IPS DF 19.7 (cell line): Measurements from ENCODE around the gene FCRL1.

Source experiments
- DNase-seq: peaks from one replicate; pipeline ENCODE4 v3.0.0-alpha.2; 2013; ENCODE audit warnings: low read depth, low spot score

Gene FCRL1, protein sequence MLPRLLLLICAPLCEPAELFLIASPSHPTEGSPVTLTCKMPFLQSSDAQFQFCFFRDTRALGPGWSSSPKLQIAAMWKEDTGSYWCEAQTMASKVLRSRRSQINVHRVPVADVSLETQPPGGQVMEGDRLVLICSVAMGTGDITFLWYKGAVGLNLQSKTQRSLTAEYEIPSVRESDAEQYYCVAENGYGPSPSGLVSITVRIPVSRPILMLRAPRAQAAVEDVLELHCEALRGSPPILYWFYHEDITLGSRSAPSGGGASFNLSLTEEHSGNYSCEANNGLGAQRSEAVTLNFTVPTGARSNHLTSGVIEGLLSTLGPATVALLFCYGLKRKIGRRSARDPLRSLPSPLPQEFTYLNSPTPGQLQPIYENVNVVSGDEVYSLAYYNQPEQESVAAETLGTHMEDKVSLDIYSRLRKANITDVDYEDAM

DNA sequence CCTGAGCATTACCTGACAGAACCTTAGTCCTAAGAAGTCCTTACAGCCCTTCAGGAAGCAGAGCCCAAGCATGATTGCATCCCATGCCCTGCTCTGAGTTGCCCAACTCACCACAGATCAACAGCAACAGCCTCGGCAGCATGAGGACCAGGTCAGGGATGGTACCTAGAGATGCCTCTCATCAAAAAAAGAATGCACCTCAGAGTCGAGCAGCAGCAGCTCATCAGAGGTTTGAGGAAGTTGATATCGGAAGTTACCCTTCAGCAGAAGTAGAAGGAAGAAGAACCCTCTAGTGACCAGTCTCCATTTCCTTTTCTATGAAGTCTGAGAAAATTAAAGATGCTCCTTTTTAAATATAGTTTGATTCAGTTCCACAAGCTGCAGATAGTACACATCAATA, at the start of gene FCRL1:
FCRL1 (minus strand) TSS at position 225 of the 400 bp plus-strand sequence; CDS start at position 142, 83 bp downstream.
- DNase-seq: no peak

DNA sequence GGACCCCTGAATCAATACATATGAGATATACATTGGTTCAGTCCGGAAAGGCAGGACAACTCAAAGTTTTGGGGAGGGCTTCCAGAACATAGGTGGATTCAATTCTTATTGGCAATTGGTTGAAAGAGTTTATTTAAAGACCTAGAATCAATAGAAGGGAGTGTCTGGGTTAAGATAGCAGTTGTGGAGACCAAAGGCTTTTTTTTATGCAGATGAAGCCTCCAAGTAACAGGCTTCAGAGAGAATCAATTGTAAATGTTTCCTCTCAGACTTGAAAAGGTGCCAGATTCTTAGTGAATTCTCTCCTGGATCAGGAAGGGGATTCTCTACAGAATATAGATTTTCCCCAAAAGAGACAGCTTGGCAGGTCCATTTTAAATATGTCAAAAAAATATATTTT, 48.7 kb upstream of the FCRL1 start:
- no peak for DNase-seq

DNA sequence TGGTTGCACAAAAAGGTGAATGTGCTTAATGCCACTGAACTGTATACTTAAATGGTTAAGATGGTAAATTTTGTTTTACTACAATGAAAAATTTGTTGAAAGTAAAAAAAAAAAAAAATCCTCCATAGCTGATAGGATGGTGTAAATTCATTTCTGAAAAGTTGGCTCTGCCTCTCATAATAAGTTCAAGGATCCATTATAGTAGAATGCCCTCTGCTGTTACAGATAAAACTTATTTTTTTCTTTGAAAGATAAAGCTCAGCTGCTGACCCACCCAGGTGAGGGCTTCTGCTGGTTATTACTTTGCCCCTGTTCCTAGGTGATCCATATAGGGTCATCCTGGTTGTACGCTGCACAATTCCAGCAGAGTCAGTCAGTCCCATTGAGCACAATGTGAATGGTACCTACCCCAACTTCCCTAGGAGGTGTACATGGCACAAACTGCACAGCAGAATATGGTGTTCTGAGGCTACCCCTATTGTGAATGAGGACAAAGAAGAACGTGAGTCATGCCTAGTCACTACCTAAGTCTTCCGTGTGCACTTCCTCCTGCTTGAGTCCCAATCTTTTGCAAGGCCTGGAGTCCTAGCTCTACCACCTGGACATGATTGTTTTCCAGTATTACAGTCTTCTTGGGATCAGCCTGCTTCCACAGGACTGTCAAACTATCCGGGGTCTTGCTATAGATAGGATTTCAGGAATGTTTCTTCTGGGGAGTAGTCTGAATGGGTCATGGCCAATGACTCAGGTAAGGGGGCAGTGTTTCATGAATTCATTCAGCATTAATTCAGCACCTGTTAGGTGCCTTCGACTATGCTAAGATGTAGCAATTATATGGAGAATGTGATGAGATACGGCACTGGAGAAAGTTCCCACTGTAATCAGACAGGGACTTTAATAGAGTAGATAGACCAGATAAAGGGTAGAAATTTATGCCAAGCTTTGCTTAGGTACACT, 42.5 kb upstream of the FCRL1 start:
- no peak for DNase-seq

DNA sequence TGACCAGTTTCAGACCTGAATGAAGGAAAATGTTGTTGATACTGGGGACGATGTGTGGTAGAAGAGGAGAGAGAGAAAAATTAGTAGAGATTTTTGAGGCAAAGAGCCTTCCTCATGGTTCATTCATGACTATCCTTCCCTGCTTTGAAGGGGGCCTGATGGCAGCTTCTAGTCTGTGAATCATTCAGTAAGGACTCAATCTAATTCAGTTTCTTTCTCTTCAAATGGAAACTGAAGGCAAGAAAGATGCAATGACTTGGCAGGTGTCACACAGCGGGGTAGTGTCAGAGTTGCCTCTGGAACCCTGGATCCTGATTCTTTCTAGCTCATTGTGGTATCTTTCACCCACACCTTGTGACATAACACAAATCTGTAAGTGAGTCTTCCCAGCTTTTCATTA, 36.6 kb upstream of the FCRL1 start:
- DNase-seq: no peak

DNA sequence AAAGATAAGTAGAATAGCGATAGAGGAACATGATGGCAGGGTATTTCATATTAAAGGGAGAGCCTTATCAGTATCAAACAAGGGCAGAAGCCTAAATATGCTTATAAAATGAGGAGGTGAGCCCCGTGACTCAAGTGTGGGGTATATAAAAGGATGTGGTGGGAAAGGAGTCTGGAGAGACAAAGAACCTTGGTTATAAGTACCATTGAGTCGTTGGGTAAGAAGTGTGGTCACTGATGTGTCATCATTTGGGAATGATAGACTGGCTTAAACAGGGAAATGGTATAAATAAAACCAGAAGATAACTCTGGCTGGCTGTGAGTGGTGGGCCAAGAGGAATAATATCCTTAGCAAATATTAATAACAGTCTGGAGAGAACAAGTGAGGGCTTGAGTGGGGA, 32.6 kb upstream of the FCRL1 start:
- DNase-seq: no peak

DNA sequence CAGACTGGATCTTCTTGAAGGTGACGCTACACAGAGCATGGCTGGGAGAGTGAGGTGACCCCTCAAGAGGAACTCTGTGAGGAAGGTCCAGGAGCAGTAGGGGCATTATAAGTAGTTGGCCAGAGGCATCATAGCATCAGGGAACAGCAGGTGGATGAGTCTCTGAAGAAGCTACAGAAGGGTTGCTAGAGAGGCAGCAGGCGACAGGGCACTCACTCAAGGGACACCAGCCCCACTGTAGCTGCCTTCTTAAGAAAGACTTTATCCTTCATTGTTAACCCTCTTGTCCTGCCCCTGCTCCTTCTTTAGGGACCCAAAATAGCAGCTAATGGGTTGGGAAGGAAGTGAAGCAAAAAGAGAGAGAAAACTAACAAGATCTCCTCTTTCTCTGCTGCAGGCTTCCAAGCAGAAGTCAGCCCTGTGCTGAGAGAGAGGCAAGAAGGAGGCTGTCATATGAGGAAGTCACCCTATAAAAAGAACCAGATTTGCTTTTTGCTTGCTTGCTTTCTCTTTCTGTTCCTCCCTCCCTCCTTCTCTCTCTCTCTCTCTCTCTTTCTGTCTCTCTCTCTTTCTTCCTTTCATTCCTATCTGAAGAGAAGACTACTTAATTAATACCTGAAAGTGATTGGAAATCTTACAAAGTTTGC, 29.4 kb upstream of the FCRL1 start:
- DNase-seq: no peak

DNA sequence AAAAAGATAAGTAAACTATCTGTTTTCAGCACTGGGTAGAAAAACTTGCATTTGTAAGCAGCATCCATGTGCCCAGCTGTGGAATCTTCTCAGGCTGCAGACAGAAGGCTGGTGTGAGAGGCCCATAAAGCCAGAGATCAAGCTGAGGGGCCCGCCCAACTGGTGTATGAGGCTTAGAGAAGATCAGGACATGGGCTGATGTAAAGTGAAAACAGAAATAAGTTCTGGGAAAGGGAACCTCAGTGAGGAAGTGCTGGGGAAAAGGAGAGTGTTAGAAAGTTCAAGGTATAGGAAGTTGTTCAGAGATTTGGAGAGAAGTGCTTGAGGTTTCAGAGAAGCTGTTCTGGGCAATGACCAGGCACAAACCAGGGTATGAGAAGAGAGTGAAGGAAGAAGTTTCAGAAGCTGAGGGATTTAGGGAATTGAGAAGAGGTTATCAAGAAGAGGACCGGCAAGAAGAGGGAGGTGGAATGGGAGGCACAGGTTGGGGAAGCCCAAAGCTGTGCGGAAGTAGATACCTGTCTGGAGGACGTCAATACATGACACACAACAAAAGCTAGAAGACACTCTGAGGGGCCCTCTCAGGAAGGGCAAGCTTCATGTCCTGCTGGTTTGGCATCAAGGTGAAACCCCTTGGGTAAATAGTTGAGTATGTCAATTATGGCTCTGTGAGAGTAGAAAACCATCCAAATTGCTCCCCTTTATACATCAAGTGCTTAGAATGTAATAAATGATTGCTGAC, 24.3 kb upstream of the FCRL1 start:
- no peak for DNase-seq

DNA sequence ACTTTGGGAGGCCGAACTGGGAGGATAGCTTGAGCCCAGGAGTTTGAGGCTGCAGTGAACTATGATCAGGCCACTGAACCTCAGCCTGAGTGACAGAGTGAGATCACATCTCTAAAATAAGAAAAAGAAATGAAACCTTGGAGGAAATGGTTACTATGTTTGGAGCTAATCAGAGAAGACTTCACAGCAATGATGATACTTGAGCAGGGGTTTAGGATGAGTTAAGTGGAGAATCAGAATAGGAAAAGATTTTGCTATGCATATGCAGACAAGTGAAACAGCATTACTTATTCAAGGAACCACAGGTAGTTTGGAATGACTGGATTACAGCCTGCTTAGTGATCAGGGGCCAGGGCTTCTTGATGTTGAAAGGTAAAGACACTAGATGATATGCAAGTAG, 23.0 kb upstream of the FCRL1 start:
- DNase-seq: no peak

DNA sequence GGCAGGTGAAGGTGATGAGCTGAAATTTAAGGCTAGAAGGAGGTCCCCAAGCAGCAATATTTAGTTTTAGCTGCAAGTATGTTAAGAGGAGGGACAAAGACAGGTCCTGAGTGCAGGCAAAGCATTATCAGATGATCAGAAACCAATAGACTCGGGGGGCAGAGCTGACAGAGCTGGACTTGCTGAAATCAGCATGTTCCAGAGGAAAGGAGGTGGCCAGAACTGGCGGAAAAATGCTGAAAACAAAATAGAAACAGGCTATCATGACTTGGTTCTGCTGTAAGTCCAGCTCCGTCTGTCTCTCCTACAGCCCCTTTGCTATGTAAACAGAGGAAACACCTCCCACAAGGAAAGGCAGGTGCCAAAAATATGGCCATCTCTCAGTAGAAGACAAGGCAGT, 21.8 kb upstream of the FCRL1 start, which contains the start of gene CD5L:
CD5L (minus strand) TSS at position 101 of the 400 bp plus-strand sequence. CDS start 107 bp downstream, outside the sequence.
- DNase-seq: no peak

DNA sequence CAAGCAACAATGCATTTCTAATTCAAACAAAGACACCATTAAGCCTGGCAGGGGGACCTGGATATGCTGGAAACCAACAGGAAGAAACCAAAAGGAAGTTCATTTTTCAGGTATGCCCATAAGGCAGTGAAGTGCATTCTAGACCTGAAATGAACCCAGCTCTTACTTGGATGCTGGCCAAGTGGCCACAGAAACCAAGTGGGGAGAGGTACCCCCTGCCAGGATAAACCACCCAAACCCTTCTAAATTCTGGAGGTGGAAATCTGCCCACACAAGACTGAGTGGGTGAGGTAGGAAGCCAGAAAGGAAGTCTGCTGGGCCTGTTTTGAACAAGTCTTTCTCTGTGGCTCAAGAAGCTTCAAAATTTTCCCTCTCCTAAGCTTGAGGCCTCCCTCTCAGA, 19.0 kb upstream of the FCRL1 start:
- DNase-seq: no peak

DNA sequence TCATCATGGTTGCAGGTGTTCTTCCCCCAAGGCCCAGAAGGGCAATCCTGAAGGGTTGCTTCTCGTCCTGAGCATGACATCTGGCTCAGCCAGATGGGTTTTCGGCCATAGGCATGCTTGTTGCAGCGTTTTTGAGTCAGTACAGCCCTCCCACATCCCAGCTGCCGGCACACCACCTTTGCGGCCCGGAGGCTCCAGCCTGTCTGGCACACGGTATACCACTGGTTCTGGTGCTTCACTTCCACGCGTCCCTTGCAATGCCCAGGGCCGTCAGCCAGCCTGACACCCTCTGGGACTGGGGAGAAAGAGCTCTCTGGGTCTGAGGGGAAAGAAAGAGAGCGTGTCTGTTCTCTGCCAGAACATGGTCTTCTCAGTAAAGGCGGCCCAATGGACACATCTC, 14.5 kb upstream of the FCRL1 start:
- DNase-seq: no peak

DNA sequence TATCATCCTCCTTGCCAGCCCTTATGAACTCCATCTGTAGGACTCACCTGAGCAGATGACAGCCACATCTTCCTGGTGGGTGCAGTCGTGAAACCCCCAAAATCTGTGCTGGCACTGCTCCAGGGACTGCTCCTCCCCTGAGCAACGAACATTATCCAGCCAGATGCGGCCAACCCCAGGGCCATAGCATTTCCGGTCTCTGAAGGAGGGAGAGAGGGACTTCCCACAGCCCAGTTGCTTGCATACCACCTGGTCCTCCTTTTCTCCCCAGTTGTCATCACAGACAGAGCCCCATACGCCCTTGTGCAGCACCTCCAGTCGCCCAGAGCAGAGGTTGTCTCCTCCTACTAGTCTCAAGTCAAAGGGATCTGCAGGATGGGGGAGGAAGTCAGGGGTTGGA, 13.2 kb upstream of the FCRL1 start:
- DNase-seq: no peak

DNA sequence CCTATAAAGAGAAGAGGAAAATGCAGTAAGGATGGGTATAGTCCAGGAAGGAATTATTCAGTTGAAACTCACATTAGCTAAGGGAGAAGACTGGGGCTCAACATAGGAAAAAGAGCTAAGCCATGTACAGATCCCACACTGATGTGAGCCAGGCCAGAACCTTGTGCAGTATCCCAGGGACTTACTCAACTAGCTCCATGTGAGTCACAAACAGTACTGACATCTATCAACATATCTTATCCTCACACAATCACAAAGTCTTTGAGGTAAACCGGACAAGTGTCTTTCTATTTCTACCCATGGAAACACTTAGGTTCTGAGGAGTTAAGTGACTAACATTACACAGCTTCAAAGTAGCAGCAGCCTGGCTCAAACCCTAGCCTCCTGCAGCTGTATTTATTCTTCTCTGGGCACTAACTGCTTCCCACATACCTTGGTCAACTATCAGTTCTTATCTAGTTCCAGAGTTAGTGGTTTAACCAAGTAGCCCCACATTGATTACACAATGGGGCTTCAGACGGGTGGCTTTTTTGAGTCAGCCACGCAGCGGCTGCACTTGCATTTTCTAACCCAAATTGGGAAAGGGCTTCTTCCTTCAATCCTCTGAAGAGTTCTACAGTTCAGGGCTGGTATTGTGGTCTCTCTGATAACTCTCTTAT, 12.2 kb upstream of the FCRL1 start:
- DNase-seq: no peak

DNA sequence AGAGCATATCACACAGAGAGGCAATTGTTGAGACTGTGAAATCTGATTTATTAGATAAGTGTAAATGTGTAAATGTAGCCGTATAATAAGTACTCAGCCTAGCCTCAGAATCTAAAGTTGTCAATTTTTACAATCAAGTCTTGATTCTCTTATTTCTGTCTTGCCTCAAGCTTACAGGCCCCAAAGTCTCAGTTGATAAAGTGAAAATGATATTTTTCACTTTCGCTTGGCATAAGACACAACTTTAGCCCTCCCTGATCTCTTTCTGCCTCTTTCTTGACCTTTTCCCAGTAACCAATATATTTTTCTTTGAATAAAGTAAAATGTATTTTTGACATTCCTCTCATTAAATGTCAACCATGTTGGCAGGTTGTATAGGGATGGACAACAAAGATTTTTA, 11.0 kb upstream of the FCRL1 start:
- DNase-seq: no peak

DNA sequence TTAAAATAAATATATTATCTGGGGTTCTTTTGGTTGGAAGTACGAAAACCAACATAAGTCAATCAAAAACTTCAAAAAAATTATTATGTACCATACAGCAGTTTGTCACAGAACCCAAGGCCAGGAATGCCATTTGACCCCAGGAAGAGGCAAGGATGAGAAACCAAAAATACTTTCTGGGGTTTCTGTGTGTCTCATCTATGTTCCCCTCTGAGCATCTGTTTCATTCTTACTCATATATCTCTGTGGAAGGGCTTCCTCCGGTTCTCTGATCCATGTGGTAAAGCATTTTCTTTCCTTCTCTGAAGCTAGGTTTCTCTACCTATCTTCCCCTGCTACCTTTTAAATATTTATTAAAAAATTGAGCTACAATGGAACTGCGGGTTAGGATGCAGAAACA, 9.8 kb upstream of the FCRL1 start:
- no peak for DNase-seq

DNA sequence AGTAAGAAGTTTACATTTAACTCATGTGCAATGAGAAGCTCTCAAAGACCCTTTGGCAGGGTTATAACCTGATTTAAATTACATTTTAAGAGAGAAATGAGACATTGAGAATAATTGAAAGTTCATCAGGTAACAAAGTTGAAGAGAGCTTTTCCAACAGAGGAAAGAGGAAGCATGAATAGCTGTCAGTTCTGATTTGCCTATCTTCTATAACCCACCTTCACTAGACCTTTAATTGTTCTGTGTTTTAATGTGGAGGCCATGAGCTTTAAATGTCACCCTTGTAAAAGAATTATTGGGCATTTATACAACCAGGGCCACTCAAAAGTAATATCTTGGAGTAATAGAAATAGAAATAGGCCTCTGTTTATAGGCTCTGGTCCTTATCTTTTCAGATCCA, 9.3 kb upstream of the FCRL1 start:
- DNase-seq: no peak

DNA sequence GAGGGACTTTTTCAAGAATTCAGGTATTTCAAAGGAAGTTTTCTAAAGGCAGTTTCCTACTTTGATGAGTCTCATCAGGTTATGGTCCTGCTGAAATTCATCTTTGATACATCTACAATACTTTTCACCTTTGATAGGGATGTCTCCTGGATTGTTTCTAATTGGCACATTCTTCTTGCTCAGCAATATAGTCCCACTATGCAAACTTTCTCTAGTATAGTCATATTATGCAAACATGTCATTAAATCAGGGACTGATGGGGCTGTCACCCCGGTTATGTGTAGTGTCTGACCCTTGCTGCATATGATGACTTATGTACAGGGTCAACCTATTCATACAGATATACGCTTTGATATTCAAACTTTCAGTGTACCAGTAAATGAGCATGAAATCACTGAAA, 379 bp upstream of the FCRL1 start:
- no peak for DNase-seq

DNA sequence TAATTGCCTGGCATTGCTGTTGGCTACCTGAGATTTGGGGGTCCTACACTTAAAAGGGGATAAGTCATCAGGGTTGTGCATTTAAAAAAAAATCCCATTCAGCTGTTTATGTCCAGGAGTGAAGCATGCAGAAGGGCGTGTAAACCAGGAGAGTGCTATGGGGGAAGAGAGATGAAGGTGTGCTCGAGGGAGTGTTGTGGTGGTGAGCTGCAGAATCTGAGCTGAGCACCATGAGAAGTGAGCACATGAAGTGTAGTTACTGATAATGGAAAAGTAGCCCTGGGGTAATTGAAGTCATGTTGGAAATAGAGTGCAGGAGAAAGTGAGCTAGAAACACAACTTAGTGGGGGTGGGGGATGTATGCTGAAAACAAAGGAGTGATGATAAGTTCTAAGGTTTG, 705 bp downstream of the FCRL1 start:
- DNase-seq: no peak

DNA sequence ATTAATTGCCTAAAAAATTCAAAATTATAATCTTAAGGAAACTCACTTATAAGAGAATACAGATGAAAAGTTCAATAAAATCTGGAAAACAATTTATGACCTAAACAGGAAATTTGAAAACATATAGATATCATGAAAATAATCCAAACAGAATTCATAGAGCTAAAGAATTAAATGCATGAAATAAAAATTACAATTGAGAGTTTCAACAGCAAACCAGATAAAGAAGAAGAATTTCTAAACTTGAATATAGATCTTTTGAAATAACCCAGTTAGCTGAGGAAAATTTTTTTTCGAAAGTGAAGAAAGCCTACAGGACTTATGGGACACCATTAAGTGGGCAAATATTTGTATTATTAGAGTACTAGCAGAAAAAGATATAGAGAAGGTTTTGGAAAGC, 6.7 kb downstream of the FCRL1 start:
- no peak for DNase-seq

DNA sequence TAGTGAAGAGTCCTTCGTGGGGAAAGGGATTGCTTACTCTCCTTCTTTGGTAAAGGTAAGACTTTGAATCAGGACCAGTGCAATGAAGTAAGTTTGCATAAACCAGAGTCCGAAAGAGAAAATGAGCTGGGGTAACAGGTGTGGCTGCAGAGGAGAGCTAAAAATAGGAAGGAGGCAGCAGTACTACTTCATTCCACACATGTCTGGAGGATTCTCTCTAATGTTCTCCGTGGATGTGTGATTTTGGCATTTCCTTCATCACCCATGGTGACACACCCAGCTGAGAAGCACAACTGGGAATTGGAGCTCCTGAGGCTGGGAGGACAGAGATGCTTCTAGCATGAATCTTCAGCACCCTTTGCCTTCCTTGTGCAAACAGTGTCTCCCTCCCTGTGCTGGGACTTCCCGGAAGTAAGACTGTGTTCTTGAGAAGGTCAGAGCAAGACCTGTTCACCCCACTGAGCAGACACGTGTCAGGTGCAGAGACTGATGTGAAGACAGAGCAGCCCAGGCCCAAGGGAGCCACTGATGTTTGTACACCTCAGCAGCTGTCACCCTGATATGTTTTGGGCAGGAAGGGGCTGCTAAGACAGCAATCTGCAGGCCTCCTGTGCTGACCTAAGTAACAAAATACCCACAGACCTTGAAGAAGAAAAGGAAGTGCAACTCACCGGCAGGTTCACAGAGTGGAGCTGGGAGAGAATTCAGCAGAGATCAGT, 13.3 kb downstream of the FCRL1 start:
- no peak for DNase-seq
